Measurements from ENCODE around the gene ATP8B2.
A peak's percentile ranks its signal among the peaks of the same experiment; 100 is the strongest.
"Not testable (repeated sequence)": the region's sequence is repeated elsewhere in the genome, so short reads cannot be mapped to it uniquely, and the experiment has no call there.

Gene ATP8B2

DNA sequence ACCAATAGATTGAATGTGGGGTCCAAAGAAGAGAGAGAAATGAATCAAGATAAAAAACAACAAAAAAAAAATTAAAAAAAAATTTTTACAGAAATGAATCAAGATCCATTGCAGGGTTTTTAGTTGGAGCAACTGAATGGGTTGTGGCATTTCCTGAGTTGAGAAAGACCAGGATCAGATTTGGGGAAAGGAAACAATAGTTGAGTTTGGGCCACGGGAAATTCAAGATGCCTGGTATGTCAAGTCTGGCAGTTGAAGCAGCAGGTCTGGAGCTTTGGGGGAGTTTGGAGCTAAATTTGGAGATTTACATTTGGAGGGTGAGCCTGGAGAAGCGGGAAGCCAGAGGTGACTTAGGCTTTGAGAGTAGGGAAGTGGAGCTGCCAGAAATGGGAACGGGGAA lies 22.6 kb downstream of the ATP8B2 start:
- no peak for DNase-seq

DNA sequence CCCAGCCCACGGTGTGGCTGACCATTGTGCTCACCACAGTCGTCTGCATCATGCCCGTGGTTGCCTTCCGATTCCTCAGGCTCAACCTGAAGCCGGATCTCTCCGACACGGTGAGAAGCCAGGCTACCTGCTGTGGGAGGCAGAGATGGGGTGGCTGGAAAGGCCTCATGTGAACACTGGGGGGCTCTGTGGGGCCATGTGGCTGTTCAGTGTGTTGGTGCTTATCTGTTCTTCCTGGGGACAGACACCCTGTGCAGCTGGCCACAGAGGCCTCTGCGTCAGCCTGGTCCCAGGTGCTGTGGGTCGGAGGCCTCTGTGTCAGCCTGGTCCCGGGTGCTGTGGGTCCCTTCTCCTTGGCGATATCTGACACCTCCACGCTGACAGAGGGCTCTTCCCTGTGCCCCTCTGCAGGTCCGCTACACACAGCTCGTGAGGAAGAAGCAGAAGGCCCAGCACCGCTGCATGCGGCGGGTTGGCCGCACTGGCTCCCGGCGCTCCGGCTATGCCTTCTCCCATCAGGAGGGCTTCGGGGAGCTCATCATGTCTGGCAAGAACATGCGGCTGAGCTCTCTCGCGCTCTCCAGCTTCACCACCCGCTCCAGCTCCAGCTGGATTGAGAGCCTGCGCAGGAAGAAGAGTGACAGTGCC lies 23.2 kb downstream of the ATP8B2 start:
- DNase-seq, result no peak

DNA sequence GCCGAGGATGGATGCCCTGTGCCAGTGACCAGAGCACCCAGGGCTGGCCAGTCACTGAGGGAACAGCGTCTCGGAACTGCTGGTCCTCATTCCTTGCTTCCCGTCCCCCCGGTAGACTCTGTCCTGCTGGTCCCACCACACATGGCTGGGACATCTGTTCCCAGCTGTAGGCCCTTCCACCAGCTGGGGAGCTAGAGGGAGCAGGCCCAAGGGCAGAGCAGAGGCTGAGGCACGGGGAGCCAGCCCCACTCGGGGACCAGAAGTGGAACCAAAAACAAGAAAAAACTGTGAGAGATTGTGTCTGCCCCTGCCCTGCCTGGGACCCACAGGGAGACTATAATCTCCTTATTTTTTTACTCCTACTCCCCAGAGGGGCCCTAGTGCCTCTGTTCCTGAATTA lies 23.8 kb downstream of the ATP8B2 start:
- DNase-seq, result no peak

DNA sequence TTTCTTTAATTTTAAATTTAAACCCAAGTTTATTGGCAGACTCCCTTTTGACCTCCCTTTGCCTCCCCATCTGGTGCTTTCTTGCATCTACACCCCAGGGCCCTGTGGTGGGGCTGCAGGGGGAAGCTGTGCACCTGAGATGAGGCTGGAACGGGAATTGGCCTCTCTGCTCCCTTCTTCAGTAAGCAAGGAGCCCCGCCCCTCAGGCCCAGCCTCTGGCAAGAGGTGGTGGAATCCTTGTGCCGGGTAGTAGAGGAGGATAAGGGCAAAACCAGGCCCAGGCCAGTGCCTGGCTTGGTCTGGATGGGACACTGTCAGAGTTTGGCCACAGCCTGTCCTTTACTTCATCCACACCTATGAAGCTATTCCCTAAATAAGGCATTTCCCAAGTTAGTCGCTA lies 25.1 kb downstream of the ATP8B2 start:
- DNase-seq, result no peak

DNA sequence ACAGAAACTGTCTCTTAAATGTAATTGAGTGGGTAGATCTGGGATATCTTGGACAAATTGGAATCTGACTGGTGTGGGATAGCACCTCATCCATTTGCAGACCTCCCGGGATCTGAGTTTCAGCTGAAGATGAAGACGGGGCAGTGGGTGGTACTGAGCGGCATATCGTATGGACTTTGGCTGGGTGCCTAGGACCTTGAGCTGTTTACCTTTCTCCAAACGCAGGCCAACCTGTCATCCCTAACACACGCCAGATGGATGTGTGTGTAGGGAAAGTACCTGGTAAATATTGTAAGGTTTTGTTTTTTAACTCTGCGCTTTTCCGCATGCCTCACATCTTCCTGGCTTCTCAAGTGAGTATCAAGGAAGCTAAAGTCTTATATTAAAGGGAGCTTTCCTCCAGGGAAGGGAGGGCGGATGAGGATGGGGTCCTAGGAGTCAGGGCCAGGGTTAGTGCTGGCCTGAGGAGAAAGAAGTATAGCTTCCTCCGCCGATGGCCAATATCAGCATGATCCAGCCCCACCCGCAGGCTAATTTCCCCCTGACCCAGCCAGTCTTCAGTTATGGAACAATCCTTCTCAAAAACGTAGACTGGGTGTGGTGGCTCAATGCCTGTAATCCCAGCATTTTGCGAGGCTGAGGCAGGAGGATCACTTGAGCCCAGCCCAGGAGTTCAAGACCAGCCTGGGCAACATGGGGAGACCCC lies 26.2 kb downstream of the ATP8B2 start:
- no peak for DNase-seq

DNA sequence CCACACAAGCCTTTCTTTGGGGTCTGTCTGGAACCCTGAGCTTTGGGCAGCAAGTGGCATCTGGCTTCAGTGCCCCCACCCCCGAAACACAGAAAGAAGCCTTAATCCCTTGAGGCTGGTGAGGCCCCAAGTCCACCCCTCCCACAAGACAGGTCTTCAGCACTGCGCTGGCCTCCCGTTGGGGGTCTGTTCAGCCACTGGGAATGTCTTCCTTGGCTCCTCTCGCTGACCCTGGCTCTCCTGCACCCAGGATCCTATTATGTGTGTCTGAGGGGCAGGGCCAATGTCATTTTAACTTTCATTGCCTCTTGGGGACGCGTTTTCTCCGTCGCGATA lies 26.9 kb downstream of the ATP8B2 start:
- DNase-seq, result no peak

DNA sequence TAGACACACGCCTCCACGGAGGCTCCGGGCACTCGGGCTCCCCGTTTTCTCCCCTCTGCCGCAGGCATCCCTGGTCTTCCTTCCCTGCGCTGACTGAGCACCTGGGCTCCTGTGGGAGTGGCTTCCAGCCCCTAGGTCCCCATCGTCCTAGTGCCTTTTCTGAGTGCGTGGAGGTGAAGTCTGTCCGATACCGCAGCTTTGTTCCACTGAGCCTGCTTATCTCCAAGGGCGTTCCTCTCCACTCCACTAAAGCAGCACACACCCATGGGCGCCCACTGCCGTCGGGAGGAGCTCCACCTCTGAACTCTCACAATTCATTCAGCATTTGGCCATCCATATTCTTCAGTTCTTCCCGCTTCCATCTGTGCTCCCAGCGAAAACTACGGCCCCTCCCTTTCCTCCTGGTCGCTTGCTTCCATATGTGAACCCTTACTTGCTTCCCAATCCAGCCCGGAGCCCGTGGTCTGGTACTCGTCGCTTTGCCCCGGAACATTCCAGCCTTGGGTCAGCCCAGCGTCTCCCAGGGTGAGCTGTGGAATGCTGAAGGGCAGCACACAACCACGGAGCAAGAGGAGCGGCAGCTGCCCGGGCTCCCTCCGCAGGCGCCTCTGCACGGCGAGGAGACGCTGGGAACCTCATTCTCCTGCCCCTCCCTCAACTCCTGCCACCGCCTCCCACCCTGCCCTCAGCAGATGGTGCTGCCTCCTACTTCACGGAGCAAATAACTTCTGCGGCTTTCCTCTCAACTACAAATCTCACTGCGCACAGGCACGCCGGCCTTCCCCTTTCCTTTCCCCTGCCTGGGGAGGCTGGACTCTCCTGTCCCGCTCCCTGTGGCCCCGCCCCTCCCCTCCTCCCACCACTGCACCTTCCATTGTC lies 27.5 kb downstream of the ATP8B2 start:
- DNase-seq, result peak; percentile 61

DNA sequence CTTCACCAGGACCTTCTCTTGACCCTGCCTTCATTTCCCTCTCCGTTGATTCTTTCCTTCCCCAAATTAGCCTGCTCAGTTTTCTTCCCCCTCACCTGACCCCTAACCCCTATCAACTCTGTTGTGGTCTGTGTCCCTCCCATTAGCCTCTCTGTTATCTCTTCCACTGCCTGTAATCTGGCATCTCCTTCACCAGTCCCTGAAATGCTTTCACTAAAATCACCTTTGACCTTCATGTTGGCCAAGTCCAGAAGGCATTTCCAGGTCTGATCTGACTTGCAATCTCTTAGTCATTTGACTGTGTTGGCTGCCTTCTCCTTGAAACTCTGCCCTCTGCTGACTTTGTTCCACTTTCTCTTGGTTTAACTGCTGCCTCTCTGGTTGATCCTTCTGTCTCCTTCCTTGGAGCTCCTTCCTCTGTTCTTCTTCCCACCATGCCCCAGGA lies 28.2 kb downstream of the ATP8B2 start:
- DNase-seq, result peak; percentile 62

DNA sequence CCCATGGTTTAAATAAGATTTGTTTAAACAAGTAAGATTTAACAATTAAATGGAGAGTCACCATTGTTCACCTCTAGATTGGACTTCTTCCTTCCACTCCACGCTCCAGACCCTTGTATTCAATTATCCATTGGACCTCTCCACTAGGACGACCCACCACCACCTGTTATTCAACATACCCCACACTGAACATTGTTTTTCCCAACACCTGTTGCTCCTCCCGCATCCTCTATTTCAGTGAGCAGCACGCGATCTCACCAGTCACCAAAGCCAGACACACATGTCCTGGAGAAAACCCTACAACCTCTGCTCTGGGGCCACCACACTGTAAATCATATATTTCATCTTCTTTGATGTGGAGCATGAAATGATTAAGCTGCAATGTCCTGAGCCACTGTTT lies 28.6 kb downstream of the ATP8B2 start:
- no peak for DNase-seq

DNA sequence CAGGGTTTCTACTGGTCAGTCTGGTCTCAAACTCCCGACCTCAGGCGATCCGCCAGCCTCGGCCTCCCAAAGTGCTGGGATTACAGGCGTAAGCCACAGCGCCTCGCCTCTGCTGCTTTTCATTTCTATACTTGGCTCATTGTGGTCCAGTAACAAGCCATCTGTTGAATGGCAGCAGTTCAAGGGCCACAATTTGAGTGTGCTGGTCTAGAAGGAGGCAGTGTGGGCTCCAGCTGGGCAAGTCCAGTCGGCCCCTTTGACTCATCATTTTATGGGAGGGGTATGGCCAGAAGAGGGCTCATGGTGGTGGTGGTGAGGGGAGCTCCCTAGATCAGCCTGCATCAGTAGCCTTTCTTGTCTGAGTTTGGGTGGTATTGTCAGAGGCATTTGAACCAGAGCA lies 33.2 kb downstream of the ATP8B2 start:
- no peak for DNase-seq

DNA sequence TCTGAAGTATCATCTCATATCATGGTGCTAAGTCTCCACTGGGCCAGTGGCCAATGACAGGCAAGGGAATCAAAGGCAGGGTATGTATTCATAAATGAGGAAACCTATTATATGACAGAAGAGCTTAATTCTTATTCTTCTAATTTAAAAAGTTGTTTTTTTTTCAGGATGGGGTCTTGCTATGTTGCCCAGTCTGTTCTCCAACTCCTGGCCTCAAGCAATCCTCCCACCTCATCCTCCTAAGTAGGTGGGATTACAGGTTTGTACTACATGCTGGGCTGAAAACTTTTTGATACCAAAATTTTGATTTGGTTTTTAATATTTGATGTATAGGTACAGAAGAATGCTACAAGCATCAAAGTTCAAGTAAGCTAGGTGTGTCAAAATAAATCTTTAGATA lies 35.0 kb downstream of the ATP8B2 start:
- DNase-seq, result no peak

DNA sequence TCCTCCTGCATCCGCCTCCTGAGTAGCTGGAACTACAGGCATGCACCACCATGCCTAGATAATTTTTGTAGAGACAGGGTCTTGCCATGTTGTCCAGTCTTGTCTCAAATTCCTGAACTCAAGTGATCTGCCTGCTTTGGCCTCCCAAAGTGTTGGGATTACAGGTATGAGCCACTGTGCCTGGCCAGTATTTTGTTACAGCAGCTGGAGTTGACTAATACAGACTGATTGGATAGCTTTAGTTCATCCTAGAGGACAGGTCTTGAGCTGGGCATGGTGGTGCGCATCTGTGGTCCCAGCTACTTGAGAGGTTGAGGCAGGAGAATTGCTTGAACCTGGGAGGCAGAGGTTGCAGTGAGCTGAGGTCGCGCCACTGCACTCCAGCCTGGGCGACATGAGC lies 35.6 kb downstream of the ATP8B2 start:
- DNase-seq, result not testable (repeated sequence)

DNA sequence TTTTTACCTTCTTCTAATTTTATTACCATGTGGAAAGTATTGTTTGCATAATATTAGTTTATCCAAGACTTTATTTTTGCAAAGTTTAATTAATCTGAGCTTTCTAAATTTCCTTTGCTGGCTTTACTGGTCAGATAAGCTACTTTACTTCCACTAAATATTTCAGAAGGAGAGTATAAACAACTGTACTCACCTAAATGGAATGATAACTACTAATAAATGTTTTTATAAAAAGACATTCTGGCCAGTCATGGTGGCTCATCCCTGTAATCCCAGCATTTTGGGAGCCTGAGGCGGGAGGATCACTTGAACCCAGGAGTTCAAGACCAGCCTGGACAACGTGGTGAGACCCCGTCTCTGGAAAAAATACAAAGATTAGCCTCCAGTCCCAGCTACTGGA lies 36.0 kb downstream of the ATP8B2 start:
- DNase-seq, result no peak

DNA sequence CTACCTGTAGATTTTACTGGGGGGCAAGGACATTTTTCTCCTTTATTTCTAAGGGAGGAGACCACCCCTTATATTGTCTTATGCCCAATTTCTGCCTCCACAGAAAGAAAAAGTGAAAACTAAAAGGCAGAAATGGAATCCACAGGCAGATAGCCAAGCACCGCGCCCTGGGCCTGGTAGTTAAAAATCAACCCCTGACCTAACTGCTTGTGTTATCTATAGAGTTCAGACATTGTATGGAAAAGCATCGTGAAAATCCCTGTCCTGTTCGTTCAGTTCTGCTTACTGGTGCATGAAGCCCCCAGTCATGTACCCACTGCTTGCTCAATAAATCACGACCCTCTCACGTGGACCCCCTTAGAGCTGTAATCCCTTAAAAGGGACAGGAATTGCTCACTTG lies 46.1 kb downstream of the ATP8B2 start:
- DNase-seq, result no peak

DNA sequence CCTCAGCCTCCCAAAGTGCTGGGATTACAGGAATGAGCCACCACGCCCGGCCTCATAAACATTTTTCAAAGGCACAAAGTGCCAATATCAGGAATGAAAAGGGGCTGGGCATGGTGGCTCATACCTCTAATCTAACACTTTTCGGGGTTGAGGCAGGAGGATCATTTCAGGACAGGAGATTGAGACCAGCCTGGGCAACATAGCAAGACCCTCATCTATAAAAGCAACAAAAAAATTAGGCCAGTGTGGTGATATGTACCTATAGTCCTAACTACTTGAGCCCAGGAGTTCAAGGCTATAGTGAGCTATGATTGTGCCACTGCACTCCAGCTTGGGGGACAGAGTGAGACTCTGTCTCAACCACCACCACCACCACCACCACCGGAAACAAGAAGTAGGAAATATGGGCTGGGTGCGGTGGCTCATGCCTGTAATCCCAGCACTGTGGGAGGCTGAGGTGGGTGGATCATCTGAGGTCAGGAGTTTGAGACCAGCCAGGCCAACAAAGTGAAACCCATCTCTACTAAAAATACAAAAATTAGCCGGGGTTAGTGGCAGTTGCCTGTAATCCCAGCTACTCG lies 48.5 kb downstream of the ATP8B2 start:
- DNase-seq, result not testable (repeated sequence)

DNA sequence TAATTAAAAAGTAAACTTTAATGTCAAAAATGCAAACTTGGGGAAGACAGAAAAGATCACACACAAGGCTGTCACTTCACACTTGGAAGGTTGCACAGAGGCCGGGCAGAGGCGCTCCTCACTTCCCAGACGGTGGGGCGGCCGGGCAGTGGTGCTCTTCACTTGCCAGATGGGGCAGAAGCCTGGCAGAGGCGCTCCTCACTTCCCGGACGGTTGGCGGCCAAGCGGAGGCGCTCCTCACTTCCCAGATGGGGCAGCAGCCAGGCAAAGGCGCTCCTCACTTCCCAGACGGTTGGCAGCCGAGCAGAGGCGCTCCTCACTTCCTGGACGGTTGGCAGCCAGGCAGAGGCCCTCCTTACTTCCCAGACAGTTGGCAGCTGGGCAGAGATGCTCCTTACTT lies 54.0 kb downstream of the ATP8B2 start:
- no peak for DNase-seq

DNA sequence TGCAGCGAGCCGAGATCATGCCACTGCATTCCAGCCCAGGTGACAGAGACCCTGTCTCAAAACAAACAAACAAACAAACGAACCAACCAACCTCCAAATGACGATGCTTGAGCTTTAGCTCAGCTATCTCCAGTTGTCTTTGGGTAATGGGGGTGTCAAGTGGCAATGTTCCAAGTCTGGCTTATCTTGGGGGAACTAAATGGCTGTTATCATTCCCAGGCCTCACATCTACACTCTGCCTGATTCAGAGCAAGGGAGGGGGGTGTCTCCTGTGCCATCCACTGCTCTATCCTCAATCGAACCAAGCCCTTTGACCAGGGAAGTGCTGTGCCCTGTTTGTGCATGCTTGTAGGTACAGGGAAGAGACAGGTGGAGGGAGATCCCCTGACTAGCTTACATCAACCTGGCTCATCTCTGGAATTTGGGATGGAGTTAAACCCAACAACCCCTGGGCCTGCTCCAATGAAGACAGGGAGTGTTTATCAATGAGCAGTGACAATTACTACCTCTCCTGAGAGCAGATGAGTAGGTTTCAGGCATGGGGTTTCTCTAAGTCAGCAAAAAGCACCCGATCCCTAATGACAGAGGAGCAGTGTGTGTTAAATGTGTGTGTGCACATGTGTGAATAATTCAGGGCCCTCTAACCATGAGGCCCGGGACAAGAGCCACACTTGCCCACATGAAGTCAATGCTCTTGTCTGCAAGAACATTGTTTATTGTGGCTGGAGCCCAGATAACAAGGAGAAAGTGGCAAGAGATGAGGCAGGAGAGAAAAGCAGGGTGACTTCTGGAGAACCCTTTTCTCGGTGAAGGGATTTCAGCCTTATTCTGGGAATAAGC lies 59.5 kb downstream of the ATP8B2 start:
- DNase-seq, result peak; percentile 38

DNA sequence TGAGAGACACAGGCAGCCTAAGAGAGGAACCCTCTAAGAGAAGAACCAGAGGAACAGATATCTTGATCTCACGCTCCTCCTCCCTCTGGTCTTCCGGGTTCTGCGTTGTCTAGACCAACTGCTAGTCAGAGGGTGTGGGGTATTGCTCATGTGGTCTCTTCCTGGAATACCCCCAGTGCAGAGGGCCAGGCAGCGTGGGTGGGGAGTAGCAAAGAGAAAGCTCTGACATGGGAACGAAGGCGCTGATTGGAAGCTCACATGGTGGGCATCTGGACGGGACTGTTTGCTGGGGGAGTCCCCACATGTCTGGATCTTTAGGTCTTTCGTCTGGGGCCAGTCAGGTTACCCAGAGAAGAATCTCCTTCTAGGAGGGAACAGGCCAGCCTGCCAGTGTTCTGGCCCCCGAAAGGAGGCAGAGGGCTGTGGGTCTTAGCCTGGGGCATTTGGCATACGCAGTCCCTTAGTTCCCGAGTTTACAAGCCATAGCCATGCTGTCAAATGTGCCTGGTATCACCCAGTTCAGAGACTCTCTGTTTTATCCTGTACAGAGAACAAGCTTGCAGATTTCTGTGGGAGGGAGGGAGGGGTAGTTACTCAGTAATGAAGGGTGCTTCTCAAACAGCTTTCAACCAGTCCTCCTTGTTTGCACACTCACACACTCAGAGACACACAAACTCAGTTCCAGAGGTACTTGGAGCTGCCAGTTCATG lies 61.5 kb downstream of the ATP8B2 start:
- no peak for DNase-seq

DNA sequence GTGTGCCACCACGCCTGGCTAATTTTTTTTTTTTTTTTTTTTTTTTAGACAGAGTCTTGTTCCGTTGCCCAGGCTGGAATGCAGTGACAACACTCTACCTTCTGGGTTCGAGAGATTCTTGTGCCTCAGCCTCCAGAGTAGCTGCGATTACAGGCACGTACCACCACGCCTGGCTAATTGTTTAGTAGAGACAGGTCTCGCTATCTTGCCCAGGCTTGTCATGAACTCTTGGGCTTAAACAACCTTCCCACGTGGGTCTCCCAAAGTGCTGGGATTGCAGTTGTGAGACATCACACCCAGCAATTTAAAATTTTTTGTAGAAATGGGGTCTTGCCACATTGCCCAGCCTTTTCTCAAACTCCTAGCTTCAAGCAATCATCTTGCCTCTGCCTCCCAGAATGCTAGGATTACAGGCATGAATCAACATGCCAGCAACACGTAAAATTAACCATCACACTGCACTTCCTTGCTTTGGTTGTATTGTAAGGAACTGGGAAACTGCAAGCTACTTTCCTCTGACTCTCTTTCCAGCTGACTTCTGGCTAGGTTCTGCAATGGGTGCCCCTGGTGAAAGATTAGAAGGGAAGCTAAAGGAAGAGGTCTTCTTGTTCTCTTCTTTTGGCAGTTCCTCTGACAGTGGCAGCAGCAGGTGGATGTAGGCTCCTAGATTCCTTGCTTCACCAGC lies 65.9 kb downstream of the ATP8B2 start:
- DNase-seq, result no peak

DNA sequence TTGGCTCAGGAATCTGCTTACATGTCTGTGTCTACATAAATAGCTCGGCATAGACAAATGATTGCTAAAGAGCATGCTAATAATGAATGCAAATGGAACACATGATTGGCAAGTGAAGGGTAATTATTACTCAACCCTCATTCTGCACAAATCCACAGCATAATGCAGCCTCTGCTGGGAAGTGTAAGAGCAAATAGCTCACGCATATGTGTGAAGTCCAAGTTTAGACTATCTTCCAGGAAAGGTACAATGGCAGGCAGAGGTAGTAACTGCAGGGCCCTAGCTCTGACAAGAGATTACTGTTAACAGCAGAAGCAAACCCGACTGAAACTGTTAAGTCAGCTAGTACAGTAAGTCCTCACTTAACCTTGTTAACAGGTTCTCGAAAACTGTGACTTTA lies 72.8 kb downstream of the ATP8B2 start:
- DNase-seq, result peak; percentile 81

DNA sequence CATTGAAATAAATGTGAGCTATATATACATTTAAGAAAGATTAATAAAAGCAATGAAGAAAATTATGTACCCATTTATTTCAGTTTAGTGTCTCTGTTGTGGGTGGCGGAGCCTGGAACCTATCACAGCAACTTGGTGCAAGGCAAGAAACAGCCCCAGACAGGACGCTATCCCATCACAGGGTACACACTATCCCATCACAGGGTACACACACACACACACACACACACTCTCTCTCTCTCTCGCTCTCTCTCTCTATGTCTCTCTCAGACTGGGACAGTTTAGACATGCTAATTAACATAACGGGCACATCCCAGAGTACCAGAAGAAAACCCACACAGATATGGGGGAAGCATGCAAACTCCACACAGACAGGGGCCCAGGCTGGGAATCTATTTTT lies 73.4 kb downstream of the ATP8B2 start:
- no peak for DNase-seq

All from RPMI8226 (cell line).